Measurements from ENCODE around the gene GREB1L.

GREB1L gene

GRCh38 chr18:21408681-21409080 is 166.6 kb downstream of the GREB1L start:
- TF ChIP-seq CTCF (conservative IDR thresholded peaks at IDR 0.05) = no peak
- H3K27ac ChIP-seq = no peak overlapping the region

- TF ChIP-seq CTCF (conservative IDR thresholded peaks at IDR 0.05) = no peak
- H3K27ac ChIP-seq = no peak overlapping the region
Observed at GRCh38 chr18:21433436-21433835, 191.4 kb downstream of the GREB1L start.

GRCh38 chr18:21439431-21439846 is 197.4 kb downstream of the GREB1L start:
- TF ChIP-seq CTCF (conservative IDR thresholded peaks at IDR 0.05) = no peak
- H3K27ac ChIP-seq = no peak overlapping the region

- no peak overlapping the region for H3K27ac ChIP-seq
- TF ChIP-seq CTCF (conservative IDR thresholded peaks at IDR 0.05) = no peak
Observed at GRCh38 chr18:21441670-21442069, 199.6 kb downstream of the GREB1L start.

GRCh38 chr18:21443776-21444464 is 201.9 kb downstream of the GREB1L start:
- TF ChIP-seq CTCF (conservative IDR thresholded peaks at IDR 0.05) = no peak
- H3K27ac ChIP-seq = no peak overlapping the region

- H3K27ac ChIP-seq = no peak overlapping the region
- peak; percentile 87 for TF ChIP-seq CTCF (conservative IDR thresholded peaks at IDR 0.05)
Observed at GRCh38 chr18:21444465-21445212, 202.6 kb downstream of the GREB1L start.

GRCh38 chr18:21448299-21448698 is 206.3 kb downstream of the GREB1L start:
- no peak overlapping the region for H3K27ac ChIP-seq
- TF ChIP-seq CTCF (conservative IDR thresholded peaks at IDR 0.05) = no peak

Data from VCaP (cell line).